ENCODE results near the gene ATP10A. TPM values are rescaled to one million over a fixed set of nuclear protein-coding genes. Genes with fewer than 3 reads are reported as not detected.

The ATP10A gene
- polyA plus RNA-seq, 1 donor from 2014 or later = not detected

DNA sequence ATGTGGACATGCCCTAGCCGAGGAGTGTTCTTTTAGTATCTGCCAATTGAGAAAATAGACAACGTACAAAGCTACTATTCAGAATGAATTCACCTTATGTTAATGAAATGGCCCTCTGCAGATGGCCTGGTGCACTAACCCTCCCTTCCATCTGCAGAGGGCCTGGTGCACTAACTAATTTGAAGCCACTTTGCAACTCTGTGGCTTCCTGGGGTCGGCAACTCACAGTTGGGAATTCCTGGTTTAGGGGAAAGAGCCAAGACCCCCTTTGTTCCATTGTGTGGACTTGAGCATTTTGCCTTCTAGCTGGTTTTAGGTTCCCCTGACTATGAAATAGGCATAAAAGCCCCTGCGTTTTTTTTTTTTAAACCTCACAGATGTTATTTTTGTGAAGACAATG is 220.0 kb downstream of the ATP10A start:
- Histone ChIP-seq H2AFZ (ENCODE audit: low read depth, low read length) (no peak overlapping the region), H3K4me3 (ENCODE audit: low read length) (no peak overlapping the region), H3K9me3 (ENCODE audit: low read length) (no peaks in the 10 kb centered on the region), H3K27ac (ENCODE audit: low read length) (no peak overlapping the region), H4K20me1 (ENCODE audit: insufficient read depth) (no peaks in the 10 kb centered on the region), H3K27me3 (ENCODE audit: insufficient read depth, low read depth, low read length) (no peaks in the 10 kb centered on the region), H3K9ac (ENCODE audit: low read length) (no peak overlapping the region), H3K79me2 (replicated peaks; ENCODE audit: insufficient read depth, low read length) (no peaks in the 10 kb centered on the region), H3K9me2 (ENCODE audit: insufficient read depth, low read length) (no peaks in the 10 kb centered on the region), H3K36me3 (ENCODE audit: insufficient read depth, low read length) (no peaks in the 10 kb centered on the region), H3F3A (ENCODE audit: insufficient read depth, low read length, poor library complexity, severe bottlenecking) (peaks cover 5% of the 10 kb centered on the region), H3K4me2 (ENCODE audit: low read length) (no peak overlapping the region)
- TF ChIP-seq MXI1 (conservative IDR thresholded peaks at IDR 0.05; ENCODE audit: poor library complexity, severe bottlenecking) = no peak
- no peak for TF ChIP-seq TAF1 (IDR thresholded peaks at IDR 0.05; ENCODE audit: low read depth)
- no peak for TF ChIP-seq EZH2 (IDR thresholded peaks at IDR 0.05; ENCODE audit: borderline replicate concordance, insufficient read depth, low read length, poor library complexity, severe bottlenecking)
- TF ChIP-seq RAD21 (conservative IDR thresholded peaks at IDR 0.05) = no peak
- TF ChIP-seq, protein P1, sequence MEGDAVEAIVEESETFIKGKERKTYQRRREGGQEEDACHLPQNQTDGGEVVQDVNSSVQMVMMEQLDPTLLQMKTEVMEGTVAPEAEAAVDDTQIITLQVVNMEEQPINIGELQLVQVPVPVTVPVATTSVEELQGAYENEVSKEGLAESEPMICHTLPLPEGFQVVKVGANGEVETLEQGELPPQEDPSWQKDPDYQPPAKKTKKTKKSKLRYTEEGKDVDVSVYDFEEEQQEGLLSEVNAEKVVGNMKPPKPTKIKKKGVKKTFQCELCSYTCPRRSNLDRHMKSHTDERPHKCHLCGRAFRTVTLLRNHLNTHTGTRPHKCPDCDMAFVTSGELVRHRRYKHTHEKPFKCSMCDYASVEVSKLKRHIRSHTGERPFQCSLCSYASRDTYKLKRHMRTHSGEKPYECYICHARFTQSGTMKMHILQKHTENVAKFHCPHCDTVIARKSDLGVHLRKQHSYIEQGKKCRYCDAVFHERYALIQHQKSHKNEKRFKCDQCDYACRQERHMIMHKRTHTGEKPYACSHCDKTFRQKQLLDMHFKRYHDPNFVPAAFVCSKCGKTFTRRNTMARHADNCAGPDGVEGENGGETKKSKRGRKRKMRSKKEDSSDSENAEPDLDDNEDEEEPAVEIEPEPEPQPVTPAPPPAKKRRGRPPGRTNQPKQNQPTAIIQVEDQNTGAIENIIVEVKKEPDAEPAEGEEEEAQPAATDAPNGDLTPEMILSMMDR (IDR thresholded peaks at IDR 0.05; ENCODE audit: poor library complexity, severe bottlenecking) = no peak
- TF ChIP-seq SMC3 (conservative IDR thresholded peaks at IDR 0.05; ENCODE audit: poor library complexity) = no peak
- TF ChIP-seq, protein P2, sequence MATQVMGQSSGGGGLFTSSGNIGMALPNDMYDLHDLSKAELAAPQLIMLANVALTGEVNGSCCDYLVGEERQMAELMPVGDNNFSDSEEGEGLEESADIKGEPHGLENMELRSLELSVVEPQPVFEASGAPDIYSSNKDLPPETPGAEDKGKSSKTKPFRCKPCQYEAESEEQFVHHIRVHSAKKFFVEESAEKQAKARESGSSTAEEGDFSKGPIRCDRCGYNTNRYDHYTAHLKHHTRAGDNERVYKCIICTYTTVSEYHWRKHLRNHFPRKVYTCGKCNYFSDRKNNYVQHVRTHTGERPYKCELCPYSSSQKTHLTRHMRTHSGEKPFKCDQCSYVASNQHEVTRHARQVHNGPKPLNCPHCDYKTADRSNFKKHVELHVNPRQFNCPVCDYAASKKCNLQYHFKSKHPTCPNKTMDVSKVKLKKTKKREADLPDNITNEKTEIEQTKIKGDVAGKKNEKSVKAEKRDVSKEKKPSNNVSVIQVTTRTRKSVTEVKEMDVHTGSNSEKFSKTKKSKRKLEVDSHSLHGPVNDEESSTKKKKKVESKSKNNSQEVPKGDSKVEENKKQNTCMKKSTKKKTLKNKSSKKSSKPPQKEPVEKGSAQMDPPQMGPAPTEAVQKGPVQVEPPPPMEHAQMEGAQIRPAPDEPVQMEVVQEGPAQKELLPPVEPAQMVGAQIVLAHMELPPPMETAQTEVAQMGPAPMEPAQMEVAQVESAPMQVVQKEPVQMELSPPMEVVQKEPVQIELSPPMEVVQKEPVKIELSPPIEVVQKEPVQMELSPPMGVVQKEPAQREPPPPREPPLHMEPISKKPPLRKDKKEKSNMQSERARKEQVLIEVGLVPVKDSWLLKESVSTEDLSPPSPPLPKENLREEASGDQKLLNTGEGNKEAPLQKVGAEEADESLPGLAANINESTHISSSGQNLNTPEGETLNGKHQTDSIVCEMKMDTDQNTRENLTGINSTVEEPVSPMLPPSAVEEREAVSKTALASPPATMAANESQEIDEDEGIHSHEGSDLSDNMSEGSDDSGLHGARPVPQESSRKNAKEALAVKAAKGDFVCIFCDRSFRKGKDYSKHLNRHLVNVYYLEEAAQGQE (IDR thresholded peaks at IDR 0.05; ENCODE audit: borderline replicate concordance) = no peak
- no peak for TF ChIP-seq EP300 (conservative IDR thresholded peaks at IDR 0.05; ENCODE audit: poor library complexity, severe bottlenecking)
- TF ChIP-seq POLR2AphosphoS5 (IDR thresholded peaks at IDR 0.05) = no peak

DNA sequence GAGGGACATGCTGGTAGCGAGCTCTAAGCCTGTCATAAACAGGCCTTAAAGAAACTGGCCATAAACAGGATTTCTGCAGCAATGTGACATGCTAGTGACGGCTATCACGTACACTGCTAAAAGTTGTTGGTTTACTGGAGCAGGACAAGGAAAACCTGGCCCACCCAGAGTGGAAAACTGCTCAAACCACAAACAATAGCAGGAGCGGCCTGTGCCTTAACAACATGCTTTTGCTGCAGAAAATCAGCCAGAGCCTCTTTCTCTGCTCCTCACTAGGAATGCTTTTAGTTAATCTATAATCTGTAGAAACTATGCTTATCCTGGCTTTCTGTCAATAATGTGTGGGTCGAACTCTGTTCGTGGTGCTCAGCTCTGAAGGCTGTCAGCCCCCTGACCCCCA is 221.4 kb downstream of the ATP10A start:
- H4K20me1 ChIP-seq (ENCODE audit: insufficient read depth) = no peaks in the 10 kb centered on the region
- H2AFZ ChIP-seq (ENCODE audit: low read depth, low read length) = peak overlapping the region; percentile 8
- H3K4me2 ChIP-seq (ENCODE audit: low read length) = no peak overlapping the region

More for the DNA sequence above, 221.4 kb downstream of the ATP10A start:
- Histone ChIP-seq H3K9ac (ENCODE audit: low read length) (peak overlapping the region; percentile 36), H3K36me3 (ENCODE audit: insufficient read depth, low read length) (no peaks in the 10 kb centered on the region), H3K4me3 (ENCODE audit: low read length) (peak overlapping the region; percentile 44), H3K79me2 (replicated peaks; ENCODE audit: insufficient read depth, low read length) (no peaks in the 10 kb centered on the region), H3K27ac (ENCODE audit: low read length) (peak overlapping the region; percentile 72), H3K9me2 (ENCODE audit: insufficient read depth, low read length) (no peaks in the 10 kb centered on the region), H3F3A (ENCODE audit: insufficient read depth, low read length, poor library complexity, severe bottlenecking) (peaks cover 5% of the 10 kb centered on the region), H3K27me3 (ENCODE audit: insufficient read depth, low read depth, low read length) (no peaks in the 10 kb centered on the region), H3K9me3 (ENCODE audit: low read length) (no peaks in the 10 kb centered on the region)
- TF ChIP-seq, protein P1 (IDR thresholded peaks at IDR 0.05; ENCODE audit: poor library complexity, severe bottlenecking) = no peak
- TF ChIP-seq, protein P2 (IDR thresholded peaks at IDR 0.05; ENCODE audit: borderline replicate concordance) = no peak
- TF ChIP-seq EZH2 (IDR thresholded peaks at IDR 0.05; ENCODE audit: borderline replicate concordance, insufficient read depth, low read length, poor library complexity, severe bottlenecking) (no peak), MXI1 (conservative IDR thresholded peaks at IDR 0.05; ENCODE audit: poor library complexity, severe bottlenecking) (no peak), EP300 (conservative IDR thresholded peaks at IDR 0.05; ENCODE audit: poor library complexity, severe bottlenecking) (no peak), RAD21 (conservative IDR thresholded peaks at IDR 0.05) (no peak), POLR2AphosphoS5 (IDR thresholded peaks at IDR 0.05) (no peak), SMC3 (conservative IDR thresholded peaks at IDR 0.05; ENCODE audit: poor library complexity) (no peak)

Data from neural cell (in vitro differentiated cells).